HG02798 (cell line): ENCODE measurements around the gene USP28.
"Not testable (repeated sequence)": the region's sequence is repeated elsewhere in the genome, so short reads cannot be mapped to it uniquely, and the experiment has no call there.

ENCODE experiments used
- ATAC-seq: cut with Tn5 transposase; IDR thresholded peaks from one replicate; pipeline ENCODE4 v1.9.1; 2021; ENCODE audit warnings: mild to moderate bottlenecking; ENCODE audit not compliant: unreplicated experiment, poor library complexity

The USP28 gene

GRCh38 chr11:113880971-113881370 lies 5.6 kb upstream of the USP28 start:
- ATAC-seq = no peak

GRCh38 chr11:113879446-113879845 lies 4.1 kb upstream of the USP28 start:
- not testable (repeated sequence) for ATAC-seq

GRCh38 chr11:113877670-113878055 lies 2.3 kb upstream of the USP28 start:
- no peak for ATAC-seq

- no peak for ATAC-seq
These were observed 1.7 kb upstream of the USP28 start for GRCh38 chr11:113876798-113877669.

GRCh38 chr11:113876074-113876797 lies 864 bp upstream of the USP28 start:
- no peak for ATAC-seq

- ATAC-seq = peak; percentile 35
These were observed 665 bp downstream of the USP28 start for GRCh38 chr11:113874581-113875233.

GRCh38 chr11:113874096-113874495 lies 1.3 kb downstream of the USP28 start:
- ATAC-seq = no peak

- no peak for ATAC-seq
These were observed 2.1 kb downstream of the USP28 start for GRCh38 chr11:113873236-113873626.

- ATAC-seq = no peak
These were observed 4.0 kb downstream of the USP28 start for GRCh38 chr11:113871336-113871735.

- no peak for ATAC-seq
These were observed 7.4 kb downstream of the USP28 start for GRCh38 chr11:113867843-113868503.

- no peak for ATAC-seq
These were observed 9.5 kb downstream of the USP28 start for GRCh38 chr11:113865873-113866272.

- ATAC-seq = no peak
These were observed 11.0 kb downstream of the USP28 start for GRCh38 chr11:113864410-113864809.

- no peak for ATAC-seq
These were observed 12.9 kb downstream of the USP28 start for GRCh38 chr11:113862435-113862834.

- ATAC-seq = no peak
These were observed 15.7 kb downstream of the USP28 start for GRCh38 chr11:113859665-113860064.

GRCh38 chr11:113856966-113857759 lies 18.2 kb downstream of the USP28 start:
- ATAC-seq = no peak

GRCh38 chr11:113855803-113856202 lies 19.6 kb downstream of the USP28 start:
- ATAC-seq = no peak

GRCh38 chr11:113850188-113850587 lies 25.2 kb downstream of the USP28 start:
- no peak for ATAC-seq

GRCh38 chr11:113849713-113850112 lies 25.7 kb downstream of the USP28 start:
- ATAC-seq = no peak

- ATAC-seq = no peak
These were observed 27.8 kb downstream of the USP28 start for GRCh38 chr11:113847580-113847979.

GRCh38 chr11:113847111-113847510 lies 28.3 kb downstream of the USP28 start:
- no peak for ATAC-seq
